GM18873 (cell line): ENCODE results near the gene MCUR1.
"Not testable (repeated sequence)": the region's sequence is repeated elsewhere in the genome, so short reads cannot be mapped to it uniquely, and the experiment has no call there.

Experiments
- ATAC-seq: cut with Tn5 transposase; IDR thresholded peaks from one replicate; pipeline ENCODE4 v1.9.1; 2021; ENCODE audit warnings: mild to moderate bottlenecking, moderate library complexity, moderate number of reproducible peaks; ENCODE audit not compliant: unreplicated experiment, low FRiP score

MCUR1 gene

GRCh38 chr6:13787137-13787536 lies 27.2 kb downstream of the MCUR1 start:
- ATAC-seq, result no peak

- not testable (repeated sequence) for ATAC-seq
Observed at GRCh38 chr6:13780162-13780561, 34.2 kb downstream of the MCUR1 start.

GRCh38 chr6:13778028-13778427 lies 36.3 kb downstream of the MCUR1 start:
- ATAC-seq, result no peak

GRCh38 chr6:13776602-13777001 lies 37.8 kb downstream of the MCUR1 start:
- ATAC-seq, result no peak

- ATAC-seq, result not testable (repeated sequence)
Observed at GRCh38 chr6:13775466-13775865, 38.9 kb downstream of the MCUR1 start.

GRCh38 chr6:13772358-13773030 lies 41.9 kb downstream of the MCUR1 start:
- not testable (repeated sequence) for ATAC-seq

- ATAC-seq, result no peak
Observed at GRCh38 chr6:13769655-13770053, 44.7 kb downstream of the MCUR1 start.

GRCh38 chr6:13769034-13769654 lies 45.2 kb downstream of the MCUR1 start:
- ATAC-seq, result no peak

GRCh38 chr6:13767121-13767808 lies 47.1 kb downstream of the MCUR1 start:
- ATAC-seq, result no peak

- no peak for ATAC-seq
Observed at GRCh38 chr6:13766201-13766634, 48.1 kb downstream of the MCUR1 start.

- no peak for ATAC-seq
Observed at GRCh38 chr6:13765570-13765969, 48.8 kb downstream of the MCUR1 start.

- ATAC-seq, result no peak
Observed at GRCh38 chr6:13764996-13765395, 49.4 kb downstream of the MCUR1 start.

- no peak for ATAC-seq
Observed at GRCh38 chr6:13763740-13764381, 50.5 kb downstream of the MCUR1 start.

GRCh38 chr6:13762611-13763441 lies 51.5 kb downstream of the MCUR1 start:
- ATAC-seq, result no peak

- no peak for ATAC-seq
Observed at GRCh38 chr6:13761361-13762036, 52.9 kb downstream of the MCUR1 start.

- ATAC-seq, result no peak
Observed at GRCh38 chr6:13760307-13761304, 53.8 kb downstream of the MCUR1 start.

GRCh38 chr6:13759025-13759424 lies 55.3 kb downstream of the MCUR1 start:
- no peak for ATAC-seq

GRCh38 chr6:13754644-13755043 lies 59.7 kb downstream of the MCUR1 start:
- ATAC-seq, result no peak

GRCh38 chr6:13743736-13744127 lies 70.6 kb downstream of the MCUR1 start:
- no peak for ATAC-seq
